NOMO-1 treated with DMSO at 0.1 percent for 48 hours (cell line): Measurements from ENCODE around the gene ZNF426.
"Not testable (repeated sequence)": the region's sequence is repeated elsewhere in the genome, so short reads cannot be mapped to it uniquely, and the experiment has no call there.

Experiments
- DNase-seq: peaks from one replicate; lab custom pipeline; 2025; ENCODE audit not compliant: unreplicated experiment; lab: John Stamatoyannopoulos, UW

Gene ZNF426

DNA sequence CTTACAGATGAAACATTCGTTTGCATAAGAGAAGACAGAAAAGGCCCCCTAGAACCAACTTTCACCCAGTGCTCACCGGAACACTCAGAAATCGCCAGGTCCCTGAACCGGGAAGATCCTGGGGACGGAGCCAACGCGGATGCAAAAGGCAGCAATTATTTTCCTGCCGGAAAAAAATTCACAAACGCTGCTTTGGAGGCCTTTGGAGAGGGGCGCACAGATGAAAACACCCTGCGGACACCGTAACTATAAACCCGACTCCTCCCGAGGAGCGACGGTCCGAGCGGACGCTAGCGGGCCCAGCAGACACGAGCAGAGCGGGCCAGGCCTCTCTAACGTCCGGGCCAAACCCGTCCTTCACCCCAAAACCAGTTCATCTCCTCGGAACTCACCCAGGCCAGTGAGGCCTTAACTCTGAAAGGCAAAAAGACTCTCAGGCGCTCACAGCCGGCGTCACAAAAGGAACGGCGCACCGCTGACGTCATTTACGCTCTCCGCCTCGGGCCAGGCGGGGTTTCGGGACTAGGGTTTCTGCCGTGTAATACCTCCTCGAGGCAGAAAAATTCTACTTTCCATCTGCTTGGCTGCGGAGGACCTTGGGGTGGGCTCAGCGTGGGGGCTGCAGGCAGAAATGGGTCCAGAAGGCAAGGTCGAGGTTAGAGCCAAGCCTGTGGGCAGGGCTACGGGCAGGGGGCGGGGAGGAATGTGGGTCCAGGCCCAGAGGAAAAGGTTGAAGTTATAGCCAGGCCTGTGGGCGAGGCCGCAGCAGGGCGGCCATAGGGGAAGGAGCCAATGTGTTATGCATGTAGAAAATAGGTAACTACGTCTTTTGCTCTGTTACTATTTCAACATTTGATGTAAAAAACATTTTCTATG lies at the start of gene ZNF426:
ZNF426 (minus strand) TSS at position 463 of the 876 bp plus-strand sequence. CDS start 2,413 bp downstream, outside the sequence.
- DNase-seq = peak; percentile 89

DNA sequence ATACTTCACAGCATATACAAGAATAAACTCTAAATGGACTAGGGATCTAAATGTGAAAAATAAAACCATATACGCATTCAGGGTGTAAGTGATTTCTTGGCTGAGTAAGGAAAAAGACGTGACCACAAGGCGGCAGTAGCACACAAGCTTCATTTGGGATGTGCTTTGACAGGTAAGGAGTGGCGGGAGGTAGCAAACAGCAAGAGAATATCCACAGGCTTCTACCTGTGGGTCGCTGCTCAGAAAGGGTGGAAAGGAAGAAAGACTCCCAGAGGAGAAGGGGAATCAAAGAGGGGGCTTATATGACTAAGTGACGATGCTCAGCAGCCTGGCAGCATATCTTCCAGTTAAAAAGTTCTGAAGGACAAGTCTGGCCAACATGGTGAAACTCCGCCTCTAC lies 48.3 kb upstream of the ZNF426 start:
- peak; percentile 60 for DNase-seq

DNA sequence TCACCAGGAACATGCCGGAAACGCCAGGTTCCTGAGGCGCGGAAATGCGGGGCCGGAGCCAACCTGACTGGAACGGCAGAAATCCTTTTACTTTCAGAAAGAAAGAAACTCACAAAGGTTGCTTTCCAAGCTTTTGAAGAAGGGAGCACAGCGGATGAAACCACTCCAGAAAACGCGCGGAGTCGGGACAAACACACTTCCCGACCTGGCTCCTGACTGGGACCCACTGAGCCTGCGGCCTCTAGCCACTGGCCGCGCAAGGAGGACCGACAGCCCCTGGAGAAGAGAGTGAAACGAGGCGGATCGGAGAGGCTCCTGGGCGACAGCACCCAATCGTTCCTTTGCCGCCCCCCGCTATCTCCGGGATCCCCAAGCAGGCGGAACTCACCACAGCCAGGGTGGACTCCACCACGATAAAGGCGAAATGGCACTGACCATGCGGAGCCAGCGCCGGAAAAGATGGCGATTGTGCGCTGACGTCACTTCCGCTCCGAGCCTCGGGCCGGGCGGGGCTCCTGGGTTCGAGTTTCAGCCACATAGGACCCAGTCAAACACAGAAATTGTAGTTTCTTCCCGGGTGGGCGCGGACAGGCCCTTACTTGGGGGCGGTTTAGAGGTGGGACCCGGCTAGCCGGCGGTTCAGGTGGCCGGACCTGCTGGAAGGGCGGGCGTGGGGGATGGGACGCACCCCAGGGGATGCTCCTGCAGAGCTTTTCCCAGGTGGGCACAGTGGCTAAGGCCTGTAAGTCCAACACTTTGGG lies 45.8 kb upstream of the ZNF426 start, which contains the start of gene ZNF121:
ZNF121 (minus strand) TSS at position 432 of the 761 bp plus-strand sequence. CDS start 16,407 bp downstream, outside the sequence.
- peak; percentile 76 for DNase-seq

DNA sequence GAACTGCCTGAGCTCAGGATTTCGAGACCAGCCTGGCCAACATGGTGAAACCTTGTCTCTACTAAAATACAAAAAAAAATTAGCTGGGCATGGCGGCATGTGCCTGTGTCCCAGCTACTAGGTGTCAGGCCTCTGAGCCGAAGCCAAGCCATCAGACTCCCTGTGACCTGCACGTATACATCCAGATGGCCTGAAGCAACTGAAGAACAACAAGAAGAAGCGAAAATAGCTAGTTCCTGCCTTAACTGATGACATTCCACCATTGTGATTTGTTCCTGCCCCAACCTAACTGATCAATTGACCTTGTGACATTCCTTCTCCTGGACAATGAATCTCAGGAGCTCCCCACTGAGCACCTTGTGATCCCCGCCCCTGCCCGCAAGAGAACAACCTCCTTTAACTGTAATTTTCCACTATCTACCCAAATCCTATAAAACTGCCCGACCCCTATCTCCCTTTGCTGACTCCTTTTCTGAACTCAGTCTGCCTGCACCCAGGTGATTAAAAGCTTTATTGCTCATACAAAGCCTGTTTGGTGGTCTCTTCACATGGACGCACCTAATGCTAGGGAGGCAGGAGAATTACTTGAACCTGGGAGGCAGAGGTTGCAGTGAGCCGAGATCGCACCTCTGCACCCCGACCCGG lies 43.8 kb upstream of the ZNF426 start:
- not testable (repeated sequence) for DNase-seq

DNA sequence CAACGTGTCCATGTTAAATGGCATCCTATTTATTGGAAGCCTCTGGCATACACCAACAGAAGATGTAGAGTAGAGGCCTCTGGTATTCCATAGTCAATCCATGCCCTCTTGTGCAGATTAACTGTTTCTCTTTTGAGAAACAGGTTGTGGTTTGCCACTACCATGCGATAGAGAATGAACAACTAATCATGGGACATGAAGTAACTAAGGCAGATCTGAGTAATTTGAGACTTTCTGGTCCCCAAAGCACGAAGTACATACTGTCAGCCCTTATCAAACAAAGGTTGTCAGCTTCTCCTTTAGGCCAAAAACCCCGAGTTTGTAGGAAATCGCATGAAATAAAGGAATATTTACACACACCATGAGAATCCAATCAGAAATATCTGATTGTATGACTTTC lies 42.3 kb upstream of the ZNF426 start:
- no peak for DNase-seq

DNA sequence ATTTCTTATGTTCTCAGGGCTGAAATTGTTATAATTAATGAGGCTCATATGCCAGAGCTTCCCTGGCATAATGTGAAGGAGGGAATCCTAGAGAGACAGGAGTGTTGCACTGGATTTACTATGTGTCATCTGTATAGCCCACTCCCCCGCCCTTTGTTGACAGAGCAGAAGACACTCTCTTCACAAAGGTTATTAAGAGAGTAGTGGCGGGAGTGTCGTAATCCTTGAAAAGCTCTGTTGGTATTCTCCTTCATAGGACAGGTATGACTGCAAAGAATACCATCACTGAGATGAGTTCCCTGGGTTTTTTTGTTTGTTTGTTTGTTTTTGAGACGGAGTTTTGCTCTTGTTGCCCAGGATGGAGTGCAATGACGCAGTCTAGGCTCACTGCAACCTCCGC lies 31.8 kb upstream of the ZNF426 start:
- no peak for DNase-seq

DNA sequence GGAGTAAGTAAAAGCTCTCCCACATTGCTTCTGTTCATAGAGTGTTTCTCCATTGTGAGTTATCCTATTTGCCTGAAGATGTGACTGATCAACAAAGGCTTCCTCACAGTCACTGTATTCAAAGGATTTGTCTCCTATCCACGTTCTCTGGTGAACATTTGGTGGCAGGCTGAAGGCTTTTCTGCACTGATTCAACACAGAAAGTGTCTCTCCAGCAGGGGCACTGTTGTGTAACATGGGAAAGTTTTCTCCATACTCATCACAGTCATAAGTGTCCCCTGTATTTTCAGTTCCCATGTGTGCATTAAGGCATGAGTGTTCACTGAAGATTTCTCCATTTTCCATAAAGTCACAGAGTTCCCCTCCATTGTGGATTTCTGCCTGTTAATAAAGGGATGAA lies 28.3 kb upstream of the ZNF426 start:
- no peak for DNase-seq

DNA sequence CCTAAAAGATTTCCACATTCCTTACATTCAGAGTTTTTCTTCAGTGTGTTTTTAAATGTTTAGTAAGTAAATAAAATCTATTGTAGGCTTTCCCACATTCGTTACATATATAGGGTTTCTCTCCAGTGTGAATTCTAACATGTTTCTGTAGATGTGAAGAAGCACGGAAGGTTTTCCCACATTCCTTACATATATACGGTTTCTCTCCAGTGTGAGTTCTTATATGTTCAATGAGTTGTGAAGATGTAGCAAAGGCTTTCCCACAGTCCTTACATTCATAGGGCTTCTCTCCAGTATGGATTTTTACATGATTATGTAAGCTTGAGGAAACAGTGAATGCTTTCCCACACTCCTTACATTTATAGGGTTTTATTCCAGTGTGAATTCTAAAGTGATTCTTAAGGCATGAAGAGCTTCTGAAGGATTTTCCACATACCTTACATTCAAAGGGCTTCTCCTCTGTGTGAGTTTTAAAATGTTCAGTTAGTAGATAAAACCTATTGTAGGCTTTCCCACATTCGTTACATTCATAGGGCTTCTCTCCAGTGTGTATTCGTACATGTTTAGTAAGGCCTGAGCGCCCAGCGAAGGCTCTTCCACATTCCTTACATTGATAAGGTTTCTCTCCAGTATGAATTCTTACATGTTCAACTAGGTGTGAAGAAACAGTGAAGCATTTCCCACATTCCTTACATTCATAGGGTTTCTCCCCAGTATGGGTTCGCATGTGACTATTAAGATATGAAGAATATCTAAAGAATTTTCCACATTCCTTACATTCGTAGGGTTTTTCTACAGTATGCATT lies 27.7 kb upstream of the ZNF426 start:
- DNase-seq = peak; percentile 15

DNA sequence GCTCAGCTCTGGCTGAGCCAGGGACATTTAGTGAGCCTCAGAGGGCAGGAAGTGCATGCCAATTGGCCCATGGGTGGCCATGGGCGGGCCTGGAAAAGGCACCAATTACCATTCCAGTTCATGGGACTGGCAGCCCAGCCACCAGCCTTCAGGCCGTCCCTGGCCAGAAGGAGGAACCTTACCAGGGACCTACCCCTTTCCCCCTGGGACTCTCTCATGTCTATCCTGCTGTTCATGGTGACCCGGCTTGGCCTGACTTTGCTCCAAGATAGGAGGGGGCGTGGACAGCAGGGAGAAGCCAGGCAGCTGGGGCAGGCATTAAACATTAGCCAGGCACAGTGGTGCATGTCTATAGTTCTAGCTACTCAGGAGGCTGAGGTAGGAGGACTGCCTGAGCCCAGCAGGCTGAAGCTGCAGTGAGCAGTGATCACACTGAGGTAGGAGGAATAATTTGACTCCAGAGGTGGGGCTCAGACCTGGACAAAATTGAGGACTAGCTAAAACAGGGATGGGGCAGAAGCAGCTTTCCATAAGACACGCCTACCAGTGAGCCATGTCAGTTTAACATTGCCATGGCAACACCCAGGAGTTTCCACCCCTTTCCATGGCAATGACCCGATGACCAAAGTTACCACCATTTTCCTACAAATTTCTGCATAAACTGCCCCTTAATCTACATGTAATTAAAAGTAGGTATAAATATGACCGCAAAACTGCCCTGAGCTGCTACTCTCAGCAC lies 14.3 kb upstream of the ZNF426 start:
- no peak for DNase-seq

DNA sequence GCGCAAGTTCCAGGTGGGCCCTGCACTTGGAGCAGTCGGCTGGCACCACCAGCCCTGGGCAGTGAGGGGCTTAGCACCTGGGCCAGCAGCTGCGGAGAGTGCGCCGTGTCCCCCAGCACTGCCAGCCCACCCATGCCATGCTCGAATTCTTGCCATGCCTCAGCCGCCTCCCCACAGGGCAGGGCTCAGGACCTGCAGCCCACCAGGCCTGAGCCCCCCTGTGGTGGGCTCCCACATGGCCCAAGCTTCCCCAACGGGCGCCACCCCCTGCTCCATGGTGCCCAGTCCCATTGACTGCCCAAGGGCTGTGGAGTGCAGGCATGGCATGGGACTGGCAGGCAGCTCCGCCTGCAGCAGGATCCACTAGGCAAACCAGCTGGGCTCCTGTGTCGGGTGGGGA lies 9.4 kb upstream of the ZNF426 start:
- DNase-seq = no peak

DNA sequence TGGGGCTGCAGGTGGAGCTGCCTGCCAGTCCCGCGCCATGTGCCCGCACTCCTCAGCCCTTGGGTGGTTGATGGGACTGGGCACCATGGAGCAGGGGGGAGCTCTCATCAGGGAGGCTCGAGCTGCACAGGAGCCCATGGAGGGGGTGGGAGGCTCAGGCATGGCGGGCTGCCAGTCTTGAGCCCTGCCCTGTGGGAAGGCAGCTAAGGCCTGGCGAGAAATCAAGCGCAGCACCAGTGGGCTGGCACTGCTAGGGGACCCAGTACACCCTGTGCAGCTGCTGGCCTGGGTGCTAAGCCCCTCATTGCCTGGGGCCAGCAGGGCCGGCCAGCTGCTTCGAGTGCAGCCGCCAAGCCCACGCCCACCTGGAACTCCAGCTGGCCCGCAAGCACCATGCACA lies 2.8 kb upstream of the ZNF426 start:
- DNase-seq = not testable (repeated sequence)

DNA sequence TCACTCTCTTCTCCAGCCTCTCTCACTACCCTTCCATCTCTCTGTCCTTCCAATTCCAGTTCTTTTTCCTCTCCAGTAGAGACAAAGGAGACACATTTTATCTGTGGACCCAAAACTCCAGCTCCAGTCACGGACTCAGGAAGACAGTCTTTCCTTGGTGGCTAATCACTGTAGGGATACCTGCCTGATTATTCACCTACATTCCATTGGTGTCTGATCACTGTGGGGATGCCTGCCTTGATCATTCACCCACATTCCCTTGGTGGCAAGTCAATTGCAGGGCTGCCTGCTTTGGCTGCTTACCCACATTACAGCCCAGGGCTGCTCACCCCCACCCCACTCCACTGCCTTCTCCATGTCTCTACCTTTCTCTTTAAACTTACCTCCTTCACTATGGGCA lies 1.5 kb upstream of the ZNF426 start:
- DNase-seq = not testable (repeated sequence)

DNA sequence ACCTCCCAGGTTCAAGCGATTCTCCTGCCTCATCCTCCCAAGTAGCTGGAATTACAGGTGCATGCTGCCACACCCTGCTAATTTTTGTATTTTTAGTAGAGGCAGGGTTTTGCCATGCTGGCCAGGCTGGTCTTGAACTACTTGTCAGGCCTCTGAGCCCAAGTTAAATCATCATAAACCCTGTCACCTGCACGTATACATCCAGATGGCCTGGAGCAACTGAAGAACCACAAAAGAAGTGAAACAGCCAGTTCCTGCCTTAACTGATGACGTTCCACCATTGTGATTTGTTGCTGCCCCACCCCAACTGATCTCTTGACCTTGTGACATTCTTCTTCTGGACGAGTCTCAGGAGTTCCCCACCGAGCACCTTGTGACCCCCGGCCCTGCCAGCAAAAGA lies 756 bp upstream of the ZNF426 start:
- not testable (repeated sequence) for DNase-seq

DNA sequence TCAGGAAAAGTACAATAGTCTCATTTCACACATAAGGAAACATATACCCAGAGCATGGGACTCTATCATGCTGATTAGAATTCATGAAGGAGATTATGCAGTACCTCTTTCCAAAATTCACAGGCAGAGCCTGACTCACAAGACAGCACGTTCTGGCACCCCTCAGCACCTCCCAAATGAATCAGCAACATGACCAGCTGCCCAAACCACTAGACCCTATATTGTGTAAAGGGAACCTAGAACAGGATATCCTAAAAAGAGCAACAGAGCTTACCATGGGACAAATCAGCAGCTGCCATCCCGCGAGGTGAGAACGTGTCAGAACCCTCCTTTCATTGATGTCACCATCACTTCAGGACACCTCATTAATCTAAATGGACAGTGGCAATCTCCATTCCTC lies 2.5 kb downstream of the ZNF426 start:
- no peak for DNase-seq

DNA sequence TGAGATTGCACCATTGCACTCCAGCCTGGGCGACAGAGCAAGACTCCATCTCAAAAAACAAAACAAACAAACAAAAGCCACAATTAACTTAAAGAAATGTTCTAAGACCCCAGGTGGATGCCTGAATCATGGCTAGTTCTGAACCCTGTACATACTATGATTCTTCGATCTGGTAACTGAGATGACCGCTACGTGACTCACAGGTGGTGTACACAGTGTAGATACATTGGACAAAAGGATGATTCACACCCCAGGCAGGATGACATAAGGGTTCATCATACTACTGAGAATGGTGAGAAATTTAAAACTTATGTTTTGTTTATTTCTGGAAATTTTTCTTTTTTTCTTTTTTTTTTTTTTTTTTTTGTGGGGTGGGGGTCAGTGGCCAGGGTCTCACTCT lies 6.5 kb downstream of the ZNF426 start:
- no peak for DNase-seq

DNA sequence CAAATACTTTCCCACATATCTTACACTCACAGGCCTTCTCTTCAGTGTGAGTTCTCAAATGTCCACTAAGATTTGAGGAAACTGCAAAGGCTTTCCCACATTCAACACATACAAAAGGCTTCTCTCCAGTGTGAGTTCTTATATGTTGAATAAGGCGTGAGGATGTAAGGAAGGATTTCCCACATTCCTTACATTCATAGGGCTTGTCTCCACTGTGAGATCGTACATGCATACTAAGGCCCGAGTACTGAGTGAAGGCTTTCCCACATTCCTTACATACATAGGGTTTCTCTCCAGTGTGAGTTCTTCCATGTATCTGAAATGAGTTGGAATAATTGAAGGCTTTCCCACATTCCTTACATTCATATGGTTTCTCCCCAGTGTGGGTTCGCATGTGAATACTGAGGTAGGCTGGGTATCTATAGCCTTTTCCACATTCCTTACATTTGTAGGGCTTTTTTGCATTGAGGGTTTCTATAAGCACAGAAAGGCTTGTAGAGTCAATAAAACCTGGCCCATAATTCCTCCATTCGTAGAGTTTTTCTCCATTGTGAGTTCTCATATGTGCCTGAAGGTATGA lies 9.6 kb downstream of the ZNF426 start:
- no peak for DNase-seq

DNA sequence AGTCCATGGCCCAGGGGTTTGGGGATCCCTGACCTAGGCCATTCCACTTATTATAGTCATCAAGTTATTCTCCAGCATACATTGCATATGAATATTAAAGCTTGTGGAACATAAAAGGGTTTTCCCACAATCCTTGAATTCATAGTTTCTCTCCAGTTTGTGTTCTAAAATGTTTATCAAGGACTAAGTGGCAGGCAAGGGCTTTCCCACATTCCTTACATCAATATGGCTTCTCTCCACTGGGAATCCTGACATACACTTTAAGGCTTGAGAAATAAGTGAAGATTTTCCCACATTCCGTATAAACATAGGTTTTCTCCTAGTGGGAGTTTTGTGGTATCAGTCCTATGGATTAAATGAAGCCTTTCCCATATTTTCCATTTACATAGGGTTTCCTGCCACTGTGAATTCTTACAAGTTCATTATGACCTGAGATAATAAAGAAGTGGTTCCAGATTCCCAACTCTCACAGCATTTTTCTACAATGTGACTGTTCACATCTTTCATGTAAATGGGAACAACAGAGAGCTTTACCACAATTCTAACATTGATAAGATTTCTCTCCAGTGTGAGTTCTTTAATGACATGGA lies 14.5 kb downstream of the ZNF426 start:
- DNase-seq = no peak

DNA sequence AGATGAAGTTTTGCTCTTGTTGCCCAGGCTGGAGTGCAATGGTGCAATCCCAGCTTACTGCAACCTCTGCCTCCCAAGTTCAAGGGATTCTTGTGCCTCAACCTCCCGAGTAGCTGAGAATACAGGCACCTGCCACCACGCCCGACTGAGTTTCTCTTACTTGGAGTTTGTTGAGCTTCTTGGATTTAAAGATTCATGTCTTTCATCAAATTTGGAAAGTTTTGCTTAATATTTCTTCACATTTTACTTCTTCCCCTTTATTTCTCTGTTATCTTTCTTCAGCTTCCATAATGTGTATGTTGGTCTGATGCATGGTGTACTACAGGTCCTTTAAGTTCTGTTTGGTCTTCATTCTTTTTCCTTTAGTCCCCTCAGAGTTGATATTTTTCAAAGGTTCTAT lies 31.2 kb downstream of the ZNF426 start:
- DNase-seq = no peak

DNA sequence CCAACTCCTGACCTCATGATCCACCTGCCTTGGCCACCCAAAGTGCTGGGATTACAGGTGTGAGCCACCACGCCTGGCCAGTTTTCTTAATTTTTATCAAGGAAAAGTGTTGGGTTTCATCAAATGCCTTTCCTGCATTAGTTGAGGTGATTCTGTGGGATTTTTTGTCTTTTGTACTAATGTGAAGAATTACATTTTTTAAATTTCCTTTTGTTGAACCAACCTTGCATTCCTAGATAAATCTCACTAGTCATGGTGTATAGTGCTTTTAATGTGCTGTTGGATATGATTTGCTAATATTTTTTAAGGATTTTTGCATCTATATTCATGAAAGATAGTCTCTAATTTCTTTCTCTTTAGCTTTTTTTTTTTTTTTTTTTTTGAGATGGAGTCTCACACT lies 37.6 kb downstream of the ZNF426 start:
- no peak for DNase-seq
